ENCODE measurements around the gene SEMA4G.

SEMA4G gene

DNA sequence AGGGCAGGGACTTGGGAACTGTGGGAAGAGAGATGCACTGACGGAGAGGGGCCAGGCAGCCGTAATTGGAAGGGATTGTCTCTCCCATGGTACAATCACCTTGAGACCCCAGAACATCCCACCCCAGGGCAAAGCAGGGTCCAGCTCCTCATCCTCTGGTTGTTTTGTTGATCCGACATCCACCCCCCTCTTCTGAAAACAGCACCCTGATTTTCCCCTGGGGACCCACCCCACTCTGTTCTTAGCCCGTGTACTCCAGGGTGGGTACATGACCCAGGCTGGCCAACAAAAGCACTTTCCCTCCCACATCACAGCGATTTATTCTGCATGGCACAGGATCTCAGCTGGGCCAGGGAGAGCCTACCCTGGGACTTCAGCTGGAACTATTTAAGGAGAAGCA is 47.5 kb downstream of the SEMA4G start:
- TF ChIP-seq, protein P1, sequence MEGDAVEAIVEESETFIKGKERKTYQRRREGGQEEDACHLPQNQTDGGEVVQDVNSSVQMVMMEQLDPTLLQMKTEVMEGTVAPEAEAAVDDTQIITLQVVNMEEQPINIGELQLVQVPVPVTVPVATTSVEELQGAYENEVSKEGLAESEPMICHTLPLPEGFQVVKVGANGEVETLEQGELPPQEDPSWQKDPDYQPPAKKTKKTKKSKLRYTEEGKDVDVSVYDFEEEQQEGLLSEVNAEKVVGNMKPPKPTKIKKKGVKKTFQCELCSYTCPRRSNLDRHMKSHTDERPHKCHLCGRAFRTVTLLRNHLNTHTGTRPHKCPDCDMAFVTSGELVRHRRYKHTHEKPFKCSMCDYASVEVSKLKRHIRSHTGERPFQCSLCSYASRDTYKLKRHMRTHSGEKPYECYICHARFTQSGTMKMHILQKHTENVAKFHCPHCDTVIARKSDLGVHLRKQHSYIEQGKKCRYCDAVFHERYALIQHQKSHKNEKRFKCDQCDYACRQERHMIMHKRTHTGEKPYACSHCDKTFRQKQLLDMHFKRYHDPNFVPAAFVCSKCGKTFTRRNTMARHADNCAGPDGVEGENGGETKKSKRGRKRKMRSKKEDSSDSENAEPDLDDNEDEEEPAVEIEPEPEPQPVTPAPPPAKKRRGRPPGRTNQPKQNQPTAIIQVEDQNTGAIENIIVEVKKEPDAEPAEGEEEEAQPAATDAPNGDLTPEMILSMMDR (IDR thresholded peaks at IDR 0.05; ENCODE audit: low read depth, low read length, missing control alignments) = no peak
- DNase-seq (ENCODE audit: low read depth) = no peak
- H3K4me3 ChIP-seq (ENCODE audit: low read depth, low read length) = no peak overlapping the region

DNA sequence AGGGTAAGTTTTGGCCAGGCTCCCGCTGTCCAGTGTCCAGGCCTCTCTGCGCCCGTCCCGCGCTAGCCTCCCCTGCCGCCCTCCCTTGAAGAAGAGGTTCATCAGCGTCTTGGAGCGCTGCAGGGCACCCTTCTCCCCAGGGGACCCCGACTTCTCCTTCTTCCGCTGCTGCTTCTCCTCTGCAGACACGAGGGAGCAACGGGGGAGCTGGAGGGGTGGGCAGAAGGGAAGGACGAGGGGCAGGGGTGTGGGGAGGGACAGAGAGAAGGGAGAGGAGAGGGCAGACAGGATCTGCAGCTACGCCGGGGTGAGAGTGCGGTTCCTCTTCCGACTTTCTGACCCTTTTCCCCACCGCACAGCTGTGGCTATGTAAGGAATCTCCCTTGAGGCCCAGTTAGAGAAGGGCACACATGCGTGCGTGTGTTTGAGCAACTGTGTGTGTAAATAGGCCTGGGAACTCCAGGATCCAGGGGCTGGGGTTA is 48.9 kb downstream of the SEMA4G start:
- H3K4me3 ChIP-seq (ENCODE audit: low read depth, low read length) = no peak overlapping the region
- no peak for DNase-seq (ENCODE audit: low read depth)
- TF ChIP-seq, protein P1 (IDR thresholded peaks at IDR 0.05; ENCODE audit: low read depth, low read length, missing control alignments) = no peak

DNA sequence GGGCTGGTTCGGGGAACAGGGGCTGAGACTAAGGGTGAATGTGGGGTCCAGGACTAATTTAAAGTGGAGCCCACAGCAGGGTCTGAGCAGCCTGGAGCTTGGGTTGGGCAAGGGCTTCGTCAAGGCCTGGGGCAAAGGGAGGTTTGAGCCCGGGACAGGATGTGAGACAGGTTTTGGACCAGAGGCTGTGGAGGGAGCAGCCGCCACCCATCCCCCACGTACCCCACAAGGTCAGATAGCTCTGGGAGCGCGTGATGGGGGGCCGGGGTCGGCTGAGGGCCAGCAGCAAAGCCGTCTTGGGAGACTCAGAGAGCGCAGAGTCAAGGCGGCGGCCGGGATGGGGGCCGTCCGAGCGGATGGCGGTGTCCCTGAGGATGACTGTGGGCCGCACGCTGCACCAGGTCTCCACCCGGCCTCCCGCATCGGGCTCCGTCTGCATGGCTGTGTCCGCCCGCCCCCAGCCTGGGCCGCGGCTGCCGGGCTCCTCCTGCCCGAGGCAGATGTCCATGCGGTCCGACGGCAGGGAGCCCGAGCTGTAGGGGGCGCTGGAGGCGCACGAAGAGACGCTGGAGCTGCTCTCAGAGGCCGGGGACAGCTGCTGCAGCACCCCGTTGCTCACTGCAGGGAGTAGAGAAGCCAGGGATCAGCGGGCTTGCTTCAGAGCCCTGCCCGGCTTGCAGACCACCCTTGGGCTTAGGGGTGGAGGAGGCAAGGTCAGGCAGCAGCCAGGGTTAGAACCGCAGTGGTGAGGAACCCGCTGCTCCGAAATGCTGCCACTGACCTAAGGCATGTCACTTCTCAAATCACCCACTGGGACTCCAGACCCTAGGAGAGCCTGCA is 49.5 kb downstream of the SEMA4G start:
- TF ChIP-seq, protein P1 (IDR thresholded peaks at IDR 0.05; ENCODE audit: low read depth, low read length, missing control alignments) = peak; percentile 70
- H3K4me3 ChIP-seq (ENCODE audit: low read depth, low read length) = no peak overlapping the region
- DNase-seq (ENCODE audit: low read depth) = no peak

Data from GM12864 (cell line).